HTERT RPE-1 (cell line): Measurements from ENCODE around the gene SYCE3.

Source experiments
- in situ Hi-C: fragments of 300-500 bp; cut with MboI; formaldehyde crosslinking; loops from 4 replicates; pipeline ENCODE4 v1.14.3; 2020; ENCODE audit warnings: low sequenced_read_pairs

Gene SYCE3

DNA sequence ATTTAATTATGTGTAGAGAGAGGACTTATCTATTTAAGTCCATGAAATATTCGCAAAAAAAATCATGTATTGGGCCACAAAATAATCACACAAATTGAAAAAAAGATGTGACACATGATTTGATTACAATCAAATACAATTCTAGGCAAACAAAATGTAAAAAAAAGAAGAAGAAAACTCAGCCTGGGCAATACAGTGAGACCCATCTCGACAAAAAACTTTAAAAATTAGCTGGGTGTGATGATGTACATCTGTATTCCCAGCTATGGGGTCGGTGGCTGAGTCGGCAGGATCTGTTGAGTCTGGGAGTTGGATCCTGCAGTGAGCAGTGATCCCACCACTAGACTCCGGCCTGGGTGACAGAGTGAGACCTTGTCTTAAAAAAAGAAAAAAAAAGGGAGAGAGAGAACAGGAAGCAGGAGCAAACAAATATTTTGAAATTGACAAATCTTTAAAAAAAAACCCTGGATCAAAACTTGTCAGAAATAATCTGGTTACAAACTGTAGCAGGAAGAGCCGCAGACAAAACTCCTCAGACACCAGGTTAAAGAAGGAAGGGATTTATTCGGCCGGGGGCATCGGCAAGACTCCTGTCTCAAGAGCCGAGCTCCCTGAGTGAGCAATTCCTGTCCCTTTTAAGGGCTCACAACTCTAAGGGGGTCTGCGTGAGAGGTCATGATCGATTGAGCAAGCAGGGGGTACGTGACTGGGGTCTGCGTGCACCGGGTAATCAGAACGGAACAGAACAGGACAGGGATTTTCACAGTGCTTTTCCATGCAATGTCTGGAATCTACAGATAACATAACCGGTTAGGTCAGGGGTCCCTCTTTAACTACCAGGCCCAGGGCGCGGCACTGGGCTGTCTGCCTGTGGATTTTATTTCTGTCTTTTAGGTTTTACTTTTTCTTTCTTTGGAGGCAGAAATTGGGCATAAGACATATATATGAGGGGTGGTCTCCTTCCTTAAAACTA lies 29.6 kb downstream of the SYCE3 start:
- in situ Hi-C loops = no loop called here

- in situ Hi-C loops = no loop called here
Measured at GRCh38 chr22:50531962-50532674, 30.6 kb downstream of the SYCE3 start.

DNA sequence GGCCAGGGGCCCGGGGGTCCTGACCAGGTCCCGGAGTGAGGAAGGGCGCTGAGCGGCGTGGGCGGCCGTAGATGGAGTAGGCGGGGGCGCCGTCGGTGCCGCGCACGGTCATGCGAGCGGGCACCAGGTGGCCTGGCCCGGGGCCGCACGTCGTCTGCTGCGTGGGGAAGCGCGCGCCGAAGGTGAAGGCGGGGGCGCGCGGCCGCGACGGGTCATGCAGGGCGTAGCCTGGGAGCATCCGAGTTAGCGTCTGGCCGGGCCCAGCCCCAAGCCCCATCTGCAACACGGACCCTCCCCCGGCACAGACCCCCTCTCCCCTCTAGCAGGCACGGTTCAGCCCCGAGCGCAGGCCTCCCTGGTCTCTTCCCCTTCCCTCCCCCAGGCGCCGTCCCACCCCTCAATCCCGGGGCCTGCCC lies 31.2 kb downstream of the SYCE3 start:
- in situ Hi-C loops = no loop called here

- in situ Hi-C loops = no loop called here
Measured at GRCh38 chr22:50530877-50531545, 31.7 kb downstream of the SYCE3 start.

DNA sequence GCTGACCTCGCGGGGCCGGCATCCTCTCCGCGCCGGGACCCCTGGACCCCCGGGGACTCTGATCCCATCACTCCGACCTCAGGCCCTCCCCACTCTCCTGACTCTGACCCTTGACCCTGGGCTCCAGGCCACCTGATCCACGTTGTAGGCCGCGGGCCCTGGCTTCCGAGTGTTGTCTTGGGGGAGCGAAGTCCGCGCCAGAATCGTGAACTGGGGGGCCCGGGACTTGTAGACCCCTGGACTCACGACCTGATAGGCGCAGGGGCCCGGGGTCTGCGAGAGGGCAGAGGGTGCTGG lies 32.2 kb downstream of the SYCE3 start:
- in situ Hi-C loops = no loop called here

GRCh38 chr22:50529897-50530579 lies 32.7 kb downstream of the SYCE3 start, which contains the start of gene TYMP:
TYMP (minus strand) TSS chr22:50530012; CDS start chr22:50529709, 303 bp downstream.
- in situ Hi-C loops = no loop called here

DNA sequence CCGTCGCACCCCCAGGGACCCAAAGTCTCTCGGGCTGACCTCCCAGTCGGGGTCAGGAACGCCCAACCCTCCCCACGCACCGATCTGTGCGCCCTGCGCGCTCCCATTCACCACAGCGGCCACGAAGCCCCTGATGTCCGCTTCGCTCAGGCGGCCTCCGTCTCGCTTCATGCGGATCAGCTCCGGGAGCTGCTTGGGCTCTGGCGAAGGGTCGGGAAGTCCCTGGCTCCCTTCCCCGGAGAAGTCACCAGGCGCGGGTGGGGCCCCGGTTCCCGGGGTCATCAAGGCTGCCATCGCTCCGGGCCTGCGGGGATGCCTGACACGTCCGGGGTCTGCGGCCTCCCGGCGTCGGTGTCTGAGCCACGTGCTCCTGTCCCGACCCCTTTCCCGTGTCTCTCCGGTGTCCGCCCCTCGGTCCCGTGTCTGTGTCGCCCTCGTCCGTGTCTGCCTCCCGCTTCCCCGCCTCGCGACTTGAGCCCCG lies 33.3 kb downstream of the SYCE3 start:
- in situ Hi-C loops = no loop called here

- in situ Hi-C loops = no loop called here
Measured at GRCh38 chr22:50528682-50529415, 33.9 kb downstream of the SYCE3 start.

- in situ Hi-C loops = no loop called here
Measured at GRCh38 chr22:50527921-50528681, 34.6 kb downstream of the SYCE3 start.

GRCh38 chr22:50526834-50527801 lies 35.6 kb downstream of the SYCE3 start:
- in situ Hi-C loops = no loop called here

GRCh38 chr22:50526108-50526833 lies 36.4 kb downstream of the SYCE3 start:
- in situ Hi-C loops = no loop called here

- in situ Hi-C loops = no loop called here
Measured at GRCh38 chr22:50525858-50526107, 36.9 kb downstream of the SYCE3 start.

GRCh38 chr22:50525104-50525857 lies 37.4 kb downstream of the SYCE3 start, which contains the start of gene SCO2:
SCO2 (minus strand) TSS chr22:50525598; CDS start chr22:50524411, 1,187 bp downstream.
- in situ Hi-C loops = no loop called here

- in situ Hi-C loops = no loop called here
Measured at GRCh38 chr22:50524676-50525103, 38.0 kb downstream of the SYCE3 start.

GRCh38 chr22:50523806-50524675 lies 38.7 kb downstream of the SYCE3 start:
- in situ Hi-C loops = no loop called here

DNA sequence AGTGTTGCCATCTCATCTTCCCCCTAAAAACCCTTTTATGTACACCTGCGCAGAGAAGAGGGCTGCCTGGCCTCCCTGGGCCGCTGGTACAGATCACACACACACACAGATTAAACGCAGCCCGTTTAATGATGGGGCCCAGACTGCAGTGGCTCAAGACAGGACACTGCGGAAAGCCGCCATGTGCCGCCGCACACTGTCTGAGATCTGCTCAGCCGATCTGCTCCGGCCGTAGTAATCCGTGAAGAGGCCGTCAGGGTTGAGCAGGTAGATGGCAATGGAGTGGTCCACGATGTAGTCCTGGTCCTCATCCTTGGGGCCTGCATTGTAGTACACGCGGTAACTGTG lies 39.3 kb downstream of the SYCE3 start:
- in situ Hi-C loops = no loop called here
